Astrocyte (in vitro differentiated cells and primary cell): Measurements from ENCODE around the gene HOXA5.
A peak's percentile ranks its signal among the peaks of the same experiment; 100 is the strongest.

ENCODE experiments used
- CTCF ChIP-seq: IDR thresholded peaks from 2 replicates; pipeline ENCODE4 v1.5.1; 2011; ENCODE audit warnings: low read depth, mild to moderate bottlenecking, inconsistent platforms, low read length, moderate library complexity; ENCODE audit not compliant: insufficient read depth
- EZH2 ChIP-seq: IDR thresholded peaks from 2 replicates; pipeline ENCODE4 v1.6.1; 2012; ENCODE audit warnings: mild to moderate bottlenecking, low read length, inconsistent platforms; ENCODE audit not compliant: insufficient read depth

DNA sequence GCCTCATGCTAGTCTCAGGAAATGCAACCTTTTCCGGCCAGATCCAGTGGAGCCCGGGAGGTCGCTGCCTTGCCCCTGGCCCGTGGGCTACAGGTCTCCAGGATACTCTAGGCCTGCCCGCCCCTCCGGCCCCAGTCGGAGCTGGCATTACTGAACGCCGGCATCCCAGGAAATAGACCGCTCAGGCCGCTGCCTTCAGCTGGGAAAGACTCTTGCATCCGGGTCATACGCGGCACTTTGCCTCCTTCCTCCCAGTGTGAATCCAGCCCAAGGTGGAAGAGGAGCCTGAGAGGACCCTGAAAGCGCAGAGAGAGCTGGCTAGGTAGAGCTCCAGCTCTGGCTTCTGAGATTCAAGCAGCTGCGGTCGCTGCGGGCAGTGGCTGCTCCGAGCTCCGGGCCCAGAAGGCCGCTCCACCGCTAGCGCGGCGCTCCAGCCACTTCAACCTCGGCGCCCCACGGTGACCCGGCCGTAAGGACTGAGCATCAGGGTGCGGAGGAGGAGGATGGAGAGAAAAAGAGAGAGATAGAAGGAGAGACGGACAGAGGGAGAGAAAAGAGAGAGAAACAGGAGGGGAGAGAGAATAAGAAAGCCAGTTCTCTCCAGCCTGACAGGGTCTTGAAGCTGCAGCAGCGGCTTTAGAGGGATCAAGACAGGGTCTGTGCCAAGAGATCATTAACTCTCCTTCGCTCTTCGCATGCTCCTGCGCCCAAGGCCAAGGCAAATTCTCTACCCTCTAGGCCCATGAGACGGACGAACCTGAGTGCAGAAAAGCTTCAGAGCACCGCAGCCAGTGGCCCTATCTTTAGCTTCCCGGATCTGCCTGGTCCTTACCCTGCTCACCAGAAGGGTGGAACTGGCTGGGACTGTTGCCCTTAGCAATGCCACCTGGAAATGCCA lies 32.4 kb upstream of the HOXA5 start:
- no peak for TF ChIP-seq CTCF
- peak; percentile 71 for TF ChIP-seq EZH2
